K562 (cell line): ENCODE measurements around the gene RAD54L. TPM values are rescaled to one million over a fixed set of nuclear protein-coding genes. Genes with fewer than 3 reads are reported as not detected.

Experiments
- HNRNPLL ChIP-seq: fragments of 200-400 bp; formaldehyde crosslinking; IDR thresholded peaks from 2 replicates; pipeline ENCODE4 v1.6.1; 2017; ENCODE audit warnings: low read length, low read depth, mild to moderate bottlenecking; ENCODE audit not compliant: poor library complexity, severe bottlenecking
- KDM5B ChIP-seq: fragments of 200-600 bp; sonication (generic); IDR thresholded peaks from 2 replicates; pipeline ENCODE4 v1.6.1; 2012; ENCODE audit warnings: low read depth, mild to moderate bottlenecking, moderate library complexity, low read length, control low read depth, inconsistent platforms; ENCODE audit not compliant: insufficient replicate concordance
- LEF1 ChIP-seq: fragments of 450-650 bp; IDR thresholded peaks from 2 replicates; pipeline ENCODE4 v1.6.1; 2016; ENCODE audit warnings: mild to moderate bottlenecking
- NCOA6 ChIP-seq: fragments of 450-650 bp; IDR thresholded peaks from 2 replicates; pipeline ENCODE4 v1.6.1; 2017; ENCODE audit warnings: mild to moderate bottlenecking
- NFRKB ChIP-seq: fragments of 450-650 bp; IDR thresholded peaks from 2 replicates; pipeline ENCODE4 v1.6.1; 2016; ENCODE audit warnings: low read depth
- PYGO2 ChIP-seq: fragments of 450-650 bp; IDR thresholded peaks from 2 replicates; pipeline ENCODE4 v1.6.1; 2016; ENCODE audit warnings: mild to moderate bottlenecking, missing genetic modification characterization, moderate library complexity, missing compliant biosample characterization
- RAD21 ChIP-seq, 2 experiments: fragments of 250-450 bp in 1 of 2; fragments of 450-650 bp in 1 of 2; sonication (Bioruptor Pico) in 1 of 2; formaldehyde crosslinking in 1 of 2; IDR thresholded peaks in 1 of 2; conservative IDR thresholded peaks in 1 of 2; 2 replicates each; pipeline versions ENCODE4 v1.4.0 to v1.8.0; 2020 to 2022; ENCODE audit warnings: mild to moderate bottlenecking in 2 of 2, moderate library complexity in 1 of 2
- SP1 ChIP-seq: sonication (generic); formaldehyde crosslinking; IDR thresholded peaks from 2 replicates; pipeline ENCODE4 v1.8.1; 2022; ENCODE audit warnings: mild to moderate bottlenecking, missing genetic modification reagents
- ZNF507 ChIP-seq: conservative IDR thresholded peaks from 2 replicates; pipeline ENCODE4 v1.6.1; 2017; ENCODE audit warnings: missing genetic modification characterization, missing compliant biosample characterization
- ZNF699 ChIP-seq: fragments of 250-450 bp; sonication (Bioruptor Pico); IDR thresholded peaks from 2 replicates; pipeline ENCODE4 v1.8.0; 2021; ENCODE audit warnings: mild to moderate bottlenecking, moderate library complexity; ENCODE audit not compliant: insufficient replicate concordance
- ZZZ3 ChIP-seq: fragments of 450-650 bp; IDR thresholded peaks from 2 replicates; pipeline ENCODE4 v1.6.1; 2016; ENCODE audit warnings: antibody characterized with exemption, mild to moderate bottlenecking, moderate library complexity
- polyA plus RNA-seq, 8 experiments: library from polyadenylated mRNA; depleted of rRNA in 4 of 8; stranded (reverse) in 5 of 8; unstranded in 3 of 8; fragments of >200 nt; fragmentation: Nextera tagmentation in 2 of 8; fragmentation: Illumina TruSeq in 1 of 8; extraction: Ambion mirVana in 2 of 8; extraction: Trizol in 1 of 8; gene quantifications; 2 replicates each; pipeline versions ENCODE4 v1.2.1 to v1.2.3, GENCODE V29; 2011 to 2014; ENCODE audit warnings: inconsistent platforms in 1 of 8, missing spikeins in 1 of 8
- total RNA-seq, 7 experiments: library from RNA; depleted of rRNA in 6 of 7; stranded (reverse); fragments of >200 nt in 6 of 7; fragmentation: Illumina TruSeq in 2 of 7; extraction: Trizol in 2 of 7; gene quantifications; 2 replicates each; pipeline versions ENCODE4 v1.2.1 to v1.2.3, GENCODE V29; 2011 to 2021; ENCODE audit warnings: low replicate concordance in 1 of 7
- TF ChIP-seq, protein P1 (sequence below): fragments of 250-450 bp; sonication (Bioruptor Pico); IDR thresholded peaks from 2 replicates; pipeline ENCODE4 v1.5.0; 2021
- TF ChIP-seq, protein P2 (sequence below): fragments of 200-600 bp; sonication (generic); IDR thresholded peaks from one replicate; pipeline ENCODE4 v1.6.1; 2012; ENCODE audit warnings: mild to moderate bottlenecking, low read depth, low read length, inconsistent platforms

The RAD54L gene
- total and polyA plus RNA-seq, 9 of the 15 experiments (the other 6 are each of a cell fraction or from before 2014, with no cell fraction given), result 17.9 to 92.3 (median 37.5) TPM

DNA sequence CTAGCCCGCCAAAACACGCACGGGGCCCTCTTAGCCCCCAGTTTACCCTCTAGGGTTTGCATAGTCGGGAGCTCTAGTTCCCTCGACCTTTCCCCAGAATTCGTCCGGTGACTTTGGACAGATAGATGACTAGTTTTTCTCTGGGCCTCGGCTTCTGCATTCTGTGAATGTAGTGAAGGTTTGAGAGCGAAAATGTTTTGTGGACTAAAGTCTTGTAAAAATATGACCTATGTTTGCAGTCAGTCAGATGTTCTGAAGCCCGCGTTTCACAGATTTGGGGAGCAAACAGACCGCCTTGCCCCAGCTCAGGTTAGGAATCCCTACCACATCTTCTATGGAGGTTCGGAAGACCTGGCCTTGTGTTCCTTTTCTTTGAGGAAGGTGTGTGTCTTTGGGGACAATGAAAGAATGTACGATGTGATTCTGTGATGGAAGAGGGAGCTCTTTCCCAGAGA, 56.3 kb downstream of the RAD54L start (continued):
- TF ChIP-seq ZNF699 (CRISPR knock-in tag) (no peak), KDM5B (no peak), HNRNPLL (peak; percentile 0), ZZZ3 (no peak), RAD21 (CRISPR knock-in tag; conservative IDR thresholded peaks at IDR 0.05 in 1 of 2, IDR thresholded peaks at IDR 0.05 in 1 of 2) (no peak), ZNF507 (tag) (no peak), NCOA6 (no peak), LEF1 (no peak), PYGO2 (tag) (no peak), SP1 (CRISPR knock-in tag) (peak; percentile 73; the same call in 1 of the 2 replicates), NFRKB (no peak)
- TF ChIP-seq, protein P1, sequence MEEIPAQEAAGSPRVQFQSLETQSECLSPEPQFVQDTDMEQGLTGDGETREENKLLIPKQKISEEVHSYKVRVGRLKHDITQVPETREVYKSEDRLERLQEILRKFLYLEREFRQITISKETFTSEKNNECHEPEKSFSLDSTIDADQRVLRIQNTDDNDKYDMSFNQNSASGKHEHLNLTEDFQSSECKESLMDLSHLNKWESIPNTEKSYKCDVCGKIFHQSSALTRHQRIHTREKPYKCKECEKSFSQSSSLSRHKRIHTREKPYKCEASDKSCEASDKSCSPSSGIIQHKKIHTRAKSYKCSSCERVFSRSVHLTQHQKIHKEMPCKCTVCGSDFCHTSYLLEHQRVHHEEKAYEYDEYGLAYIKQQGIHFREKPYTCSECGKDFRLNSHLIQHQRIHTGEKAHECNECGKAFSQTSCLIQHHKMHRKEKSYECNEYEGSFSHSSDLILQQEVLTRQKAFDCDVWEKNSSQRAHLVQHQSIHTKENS (CRISPR knock-in tag), result no peak
- TF ChIP-seq, protein P2, sequence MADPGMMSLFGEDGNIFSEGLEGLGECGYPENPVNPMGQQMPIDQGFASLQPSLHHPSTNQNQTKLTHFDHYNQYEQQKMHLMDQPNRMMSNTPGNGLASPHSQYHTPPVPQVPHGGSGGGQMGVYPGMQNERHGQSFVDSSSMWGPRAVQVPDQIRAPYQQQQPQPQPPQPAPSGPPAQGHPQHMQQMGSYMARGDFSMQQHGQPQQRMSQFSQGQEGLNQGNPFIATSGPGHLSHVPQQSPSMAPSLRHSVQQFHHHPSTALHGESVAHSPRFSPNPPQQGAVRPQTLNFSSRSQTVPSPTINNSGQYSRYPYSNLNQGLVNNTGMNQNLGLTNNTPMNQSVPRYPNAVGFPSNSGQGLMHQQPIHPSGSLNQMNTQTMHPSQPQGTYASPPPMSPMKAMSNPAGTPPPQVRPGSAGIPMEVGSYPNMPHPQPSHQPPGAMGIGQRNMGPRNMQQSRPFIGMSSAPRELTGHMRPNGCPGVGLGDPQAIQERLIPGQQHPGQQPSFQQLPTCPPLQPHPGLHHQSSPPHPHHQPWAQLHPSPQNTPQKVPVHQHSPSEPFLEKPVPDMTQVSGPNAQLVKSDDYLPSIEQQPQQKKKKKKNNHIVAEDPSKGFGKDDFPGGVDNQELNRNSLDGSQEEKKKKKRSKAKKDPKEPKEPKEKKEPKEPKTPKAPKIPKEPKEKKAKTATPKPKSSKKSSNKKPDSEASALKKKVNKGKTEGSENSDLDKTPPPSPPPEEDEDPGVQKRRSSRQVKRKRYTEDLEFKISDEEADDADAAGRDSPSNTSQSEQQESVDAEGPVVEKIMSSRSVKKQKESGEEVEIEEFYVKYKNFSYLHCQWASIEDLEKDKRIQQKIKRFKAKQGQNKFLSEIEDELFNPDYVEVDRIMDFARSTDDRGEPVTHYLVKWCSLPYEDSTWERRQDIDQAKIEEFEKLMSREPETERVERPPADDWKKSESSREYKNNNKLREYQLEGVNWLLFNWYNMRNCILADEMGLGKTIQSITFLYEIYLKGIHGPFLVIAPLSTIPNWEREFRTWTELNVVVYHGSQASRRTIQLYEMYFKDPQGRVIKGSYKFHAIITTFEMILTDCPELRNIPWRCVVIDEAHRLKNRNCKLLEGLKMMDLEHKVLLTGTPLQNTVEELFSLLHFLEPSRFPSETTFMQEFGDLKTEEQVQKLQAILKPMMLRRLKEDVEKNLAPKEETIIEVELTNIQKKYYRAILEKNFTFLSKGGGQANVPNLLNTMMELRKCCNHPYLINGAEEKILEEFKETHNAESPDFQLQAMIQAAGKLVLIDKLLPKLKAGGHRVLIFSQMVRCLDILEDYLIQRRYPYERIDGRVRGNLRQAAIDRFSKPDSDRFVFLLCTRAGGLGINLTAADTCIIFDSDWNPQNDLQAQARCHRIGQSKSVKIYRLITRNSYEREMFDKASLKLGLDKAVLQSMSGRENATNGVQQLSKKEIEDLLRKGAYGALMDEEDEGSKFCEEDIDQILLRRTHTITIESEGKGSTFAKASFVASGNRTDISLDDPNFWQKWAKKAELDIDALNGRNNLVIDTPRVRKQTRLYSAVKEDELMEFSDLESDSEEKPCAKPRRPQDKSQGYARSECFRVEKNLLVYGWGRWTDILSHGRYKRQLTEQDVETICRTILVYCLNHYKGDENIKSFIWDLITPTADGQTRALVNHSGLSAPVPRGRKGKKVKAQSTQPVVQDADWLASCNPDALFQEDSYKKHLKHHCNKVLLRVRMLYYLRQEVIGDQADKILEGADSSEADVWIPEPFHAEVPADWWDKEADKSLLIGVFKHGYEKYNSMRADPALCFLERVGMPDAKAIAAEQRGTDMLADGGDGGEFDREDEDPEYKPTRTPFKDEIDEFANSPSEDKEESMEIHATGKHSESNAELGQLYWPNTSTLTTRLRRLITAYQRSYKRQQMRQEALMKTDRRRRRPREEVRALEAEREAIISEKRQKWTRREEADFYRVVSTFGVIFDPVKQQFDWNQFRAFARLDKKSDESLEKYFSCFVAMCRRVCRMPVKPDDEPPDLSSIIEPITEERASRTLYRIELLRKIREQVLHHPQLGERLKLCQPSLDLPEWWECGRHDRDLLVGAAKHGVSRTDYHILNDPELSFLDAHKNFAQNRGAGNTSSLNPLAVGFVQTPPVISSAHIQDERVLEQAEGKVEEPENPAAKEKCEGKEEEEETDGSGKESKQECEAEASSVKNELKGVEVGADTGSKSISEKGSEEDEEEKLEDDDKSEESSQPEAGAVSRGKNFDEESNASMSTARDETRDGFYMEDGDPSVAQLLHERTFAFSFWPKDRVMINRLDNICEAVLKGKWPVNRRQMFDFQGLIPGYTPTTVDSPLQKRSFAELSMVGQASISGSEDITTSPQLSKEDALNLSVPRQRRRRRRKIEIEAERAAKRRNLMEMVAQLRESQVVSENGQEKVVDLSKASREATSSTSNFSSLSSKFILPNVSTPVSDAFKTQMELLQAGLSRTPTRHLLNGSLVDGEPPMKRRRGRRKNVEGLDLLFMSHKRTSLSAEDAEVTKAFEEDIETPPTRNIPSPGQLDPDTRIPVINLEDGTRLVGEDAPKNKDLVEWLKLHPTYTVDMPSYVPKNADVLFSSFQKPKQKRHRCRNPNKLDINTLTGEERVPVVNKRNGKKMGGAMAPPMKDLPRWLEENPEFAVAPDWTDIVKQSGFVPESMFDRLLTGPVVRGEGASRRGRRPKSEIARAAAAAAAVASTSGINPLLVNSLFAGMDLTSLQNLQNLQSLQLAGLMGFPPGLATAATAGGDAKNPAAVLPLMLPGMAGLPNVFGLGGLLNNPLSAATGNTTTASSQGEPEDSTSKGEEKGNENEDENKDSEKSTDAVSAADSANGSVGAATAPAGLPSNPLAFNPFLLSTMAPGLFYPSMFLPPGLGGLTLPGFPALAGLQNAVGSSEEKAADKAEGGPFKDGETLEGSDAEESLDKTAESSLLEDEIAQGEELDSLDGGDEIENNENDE, result no peak
